Activated naive CD4-positive, alpha-beta T cell treated with anti-CD3 and anti-CD28 coated beads for 36 hours (primary cell): ENCODE data around the gene DPEP3. TPM values are rescaled to one million over a fixed set of nuclear protein-coding genes. Genes with fewer than 3 reads are reported as not detected.
"Not testable (repeated sequence)": the region's sequence is repeated elsewhere in the genome, so short reads cannot be mapped to it uniquely, and the experiment has no call there.

Source experiments
- CTCF ChIA-PET: fragments of 350-600 bp; sonication (Branson Sonifier 250); formaldehyde crosslinking; loops from one replicate; lab custom pipeline; 2021; ENCODE audit warnings: antibody characterized with exemption; lab: Charles Lee
- DNase-seq: peaks from one replicate; pipeline ENCODE4 v3.0.0-alpha.2; 2020
- H3K27ac Mint-ChIP-seq: one replicate; pipeline ENCODE4 v1.8.0; 2021; ENCODE audit warnings: mild to moderate bottlenecking, mixed read lengths
- H3K27me3 Mint-ChIP-seq: one replicate; pipeline ENCODE4 v1.8.0; 2021; ENCODE audit warnings: low read depth, mixed read lengths
- H3K36me3 Mint-ChIP-seq: one replicate; pipeline ENCODE4 v1.8.0; 2021; ENCODE audit warnings: low read depth, mixed read lengths
- H3K4me1 Mint-ChIP-seq: one replicate; pipeline ENCODE4 v1.8.0; 2021; ENCODE audit warnings: low read depth, mixed read lengths
- H3K4me3 Mint-ChIP-seq: one replicate; pipeline ENCODE4 v1.8.0; 2021; ENCODE audit warnings: mild to moderate bottlenecking, moderate library complexity, mixed read lengths
- H3K9me3 Mint-ChIP-seq: one replicate; pipeline ENCODE4 v1.8.0; 2021; ENCODE audit warnings: mixed read lengths
- intact Hi-C: fragments of 100-400 bp; cut with micrococcal nuclease; formaldehyde crosslinking; loops from one replicate; pipeline ENCODE4 v1.15.1; 2023
- total RNA-seq, 2 experiments: library from RNA; stranded (reverse); gene quantifications; one replicate each; pipeline ENCODE4 v1.2.3, GENCODE V29; 2021

DPEP3 gene
- total RNA-seq, 2 experiments from 2014 or later: 0.19 TPM; not detected in 1

DNA sequence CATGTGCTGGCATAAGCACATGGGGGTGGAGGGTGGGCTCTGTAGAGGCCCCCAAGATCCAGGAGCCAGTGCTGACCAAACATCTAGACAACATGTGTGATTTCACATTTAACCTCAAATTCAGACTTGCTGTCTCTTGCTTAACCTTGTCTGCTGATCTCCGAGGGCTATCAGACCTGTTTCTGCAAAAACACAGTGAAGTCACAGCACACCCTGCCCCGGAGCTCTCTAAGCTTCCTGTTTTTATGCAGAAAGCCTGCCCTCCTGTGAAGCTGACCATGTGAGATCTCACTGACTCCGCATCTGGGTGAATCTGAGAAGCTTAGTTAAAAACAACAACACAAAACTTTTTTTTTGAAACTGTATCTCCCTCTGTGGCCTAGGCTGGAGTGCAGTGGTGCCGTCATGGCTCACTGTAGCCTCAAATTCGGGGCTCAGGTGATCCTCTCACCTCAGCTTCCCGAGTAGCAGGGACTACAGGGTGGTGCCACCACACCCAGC, 25.5 kb upstream of the DPEP3 start:
- H3K4me3 Mint-ChIP-seq: peak overlapping the region; percentile 45
- H3K27ac Mint-ChIP-seq: peak overlapping the region; percentile 88
- no peaks in the 10 kb centered on the region for H3K9me3 Mint-ChIP-seq
- DNase-seq: peak; percentile 43
- CTCF ChIA-PET: interaction anchor here (0.5 to 1.9 kb wide), 10 partner anchors 8 to 317 kb away, joined by 3 to 7 read pairs (median 3); no protein-coding TSS in a partner anchor
- H3K36me3 Mint-ChIP-seq: no peaks in the 10 kb centered on the region
- no peaks in the 10 kb centered on the region for H3K27me3 Mint-ChIP-seq
- intact Hi-C loops: no loop called here
- H3K4me1 Mint-ChIP-seq: peaks cover 28% of the 10 kb centered on the region

DNA sequence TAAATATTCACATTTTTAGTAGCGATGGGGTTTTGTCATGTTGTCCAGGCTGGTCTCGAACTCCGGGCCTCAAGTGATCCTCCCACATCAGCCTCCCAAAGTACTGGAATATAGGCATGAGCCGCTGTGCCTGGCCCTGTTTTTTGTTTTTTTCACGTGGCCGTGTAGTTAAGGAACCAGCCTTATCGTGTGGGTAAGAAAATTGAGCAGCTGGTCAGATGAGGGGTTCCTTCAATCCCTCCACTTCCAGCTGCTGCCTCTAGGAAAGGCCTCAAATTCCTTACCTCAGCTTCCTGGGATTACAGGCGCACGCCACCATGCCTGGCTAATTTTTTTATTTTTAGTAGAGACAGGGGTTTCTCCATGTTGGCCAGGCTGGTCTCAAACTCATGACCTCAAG, 24.9 kb upstream of the DPEP3 start:
- H3K27me3 Mint-ChIP-seq: no peaks in the 10 kb centered on the region
- peak overlapping the region; percentile 88 for H3K27ac Mint-ChIP-seq
- H3K4me3 Mint-ChIP-seq: no peak overlapping the region
- no peak for DNase-seq
- intact Hi-C loops: no loop called here
- CTCF ChIA-PET: interaction anchor here (0.7 to 1.9 kb wide), 7 partner anchors 9 to 316 kb away, joined by 3 to 7 read pairs (median 3); no protein-coding TSS in a partner anchor
- H3K9me3 Mint-ChIP-seq: no peaks in the 10 kb centered on the region
- H3K36me3 Mint-ChIP-seq: no peaks in the 10 kb centered on the region
- peaks cover 33% of the 10 kb centered on the region for H3K4me1 Mint-ChIP-seq

DNA sequence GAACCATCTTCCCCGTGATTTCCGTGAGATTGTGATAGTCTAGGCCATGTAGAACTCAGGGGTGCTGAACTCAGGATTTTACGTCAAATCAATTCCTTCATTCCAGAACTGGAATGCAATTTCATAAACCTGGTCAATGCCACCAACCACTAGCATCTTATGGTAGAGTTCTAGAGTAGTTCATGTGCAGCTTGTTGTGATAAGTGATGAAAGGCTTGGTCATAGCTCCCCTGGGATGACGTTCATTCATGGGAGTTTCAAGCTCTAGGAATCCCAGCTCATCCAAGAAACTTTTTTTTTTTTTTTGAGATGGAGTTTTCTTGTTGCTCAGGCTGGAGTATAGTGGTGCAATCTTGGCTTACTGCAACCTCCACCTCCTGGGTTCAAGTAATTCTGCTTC, 22.7 kb upstream of the DPEP3 start:
- H3K27ac Mint-ChIP-seq: no peak overlapping the region
- H3K4me1 Mint-ChIP-seq: peaks cover 47% of the 10 kb centered on the region
- intact Hi-C loops: no loop called here
- H3K9me3 Mint-ChIP-seq: no peaks in the 10 kb centered on the region
- H3K27me3 Mint-ChIP-seq: no peaks in the 10 kb centered on the region
- no peak for DNase-seq
- CTCF ChIA-PET: interaction anchor here (0.9 to 1.6 kb wide), 2 partner anchors 19 to 38 kb away, joined by 3 to 4 read pairs; no protein-coding TSS in a partner anchor
- H3K36me3 Mint-ChIP-seq: peaks cover 2% of the 10 kb centered on the region
- H3K4me3 Mint-ChIP-seq: no peak overlapping the region

GRCh38 chr16:68000450-68000849, 20.2 kb upstream of the DPEP3 start:
- Mint-ChIP-seq H3K4me1 (peaks cover 50% of the 10 kb centered on the region), H3K27me3 (no peaks in the 10 kb centered on the region), H3K36me3 (peaks cover 2% of the 10 kb centered on the region), H3K4me3 (peak overlapping the region; percentile 80), H3K9me3 (no peaks in the 10 kb centered on the region), H3K27ac (peak overlapping the region; percentile 94)
- DNase-seq: no peak
- CTCF ChIA-PET: interaction anchor here (1.2 to 1.6 kb wide), 3 partner anchors 16 to 41 kb away, joined by 3 to 7 read pairs (median 4); no protein-coding TSS in a partner anchor
- intact Hi-C loops: no loop called here

- H3K4me1 Mint-ChIP-seq: peaks cover 49% of the 10 kb centered on the region
- H3K4me3 Mint-ChIP-seq: peak overlapping the region; percentile 80
- peak; percentile 25 for DNase-seq
- peak overlapping the region; percentile 94 for H3K27ac Mint-ChIP-seq
- intact Hi-C loops: loop anchor here (1.0 to 2.0 kb wide), 2 partner anchors 32 to 85 kb away; partner anchors contain the start of genes NFATC3 and SLC12A4
- H3K27me3 Mint-ChIP-seq: no peaks in the 10 kb centered on the region
- peaks cover 2% of the 10 kb centered on the region for H3K36me3 Mint-ChIP-seq
- H3K9me3 Mint-ChIP-seq: no peaks in the 10 kb centered on the region
- CTCF ChIA-PET: interaction anchor here (1.2 to 1.6 kb wide), 3 partner anchors 15 to 41 kb away, joined by 3 to 7 read pairs (median 4); no protein-coding TSS in a partner anchor
These were observed 19.7 kb upstream of the DPEP3 start for GRCh38 chr16:67999985-68000384.

- H3K9me3 Mint-ChIP-seq, H3K36me3 Mint-ChIP-seq, H3K27me3 Mint-ChIP-seq: not testable (repeated sequence)
- CTCF ChIA-PET: interaction anchor here (0.6 to 1.7 kb wide), 4 partner anchors 12 to 189 kb away, joined by 3 to 12 read pairs (median 3); no protein-coding TSS in a partner anchor
- Mint-ChIP-seq H3K4me3 (peak within 1 kb of the TSS; percentile 80), H3K4me1 (peaks cover 49% of the 10 kb centered on the region), H3K27ac (peak within 1 kb of the TSS; percentile 94)
- intact Hi-C loops: loop anchor here (1.0 to 2.0 kb wide), 2 partner anchors 31 to 86 kb away; partner anchors contain the start of genes NFATC3 and SLC12A4
- DNase-seq: peak; percentile 78
These were observed 18.7 kb upstream of the DPEP3 start, which contains the start of gene DPEP2 for GRCh38 chr16:67998779-67999688. Gene DPEP2, minus strand, starts transcription at chr16:67999484. Its CDS starts 6,272 bp downstream, at chr16:67993212.

- CTCF ChIA-PET: interaction anchor here (0.5 to 1.7 kb wide), 5 partner anchors 11 to 194 kb away, joined by 3 to 12 read pairs (median 3); no protein-coding TSS in a partner anchor
- DNase-seq, H3K4me3 Mint-ChIP-seq, H3K9me3 Mint-ChIP-seq, H3K27me3 Mint-ChIP-seq, H3K36me3 Mint-ChIP-seq: not testable (repeated sequence)
- intact Hi-C loops: loop anchor here (2.0 kb wide), 1 partner anchor 86 kb away; the partner anchor contains the start of gene NFATC3
- H3K27ac Mint-ChIP-seq: peak overlapping the region; percentile 94
- peaks cover 55% of the 10 kb centered on the region for H3K4me1 Mint-ChIP-seq
These were observed 18.0 kb upstream of the DPEP3 start for GRCh38 chr16:67998231-67998778.

DNA sequence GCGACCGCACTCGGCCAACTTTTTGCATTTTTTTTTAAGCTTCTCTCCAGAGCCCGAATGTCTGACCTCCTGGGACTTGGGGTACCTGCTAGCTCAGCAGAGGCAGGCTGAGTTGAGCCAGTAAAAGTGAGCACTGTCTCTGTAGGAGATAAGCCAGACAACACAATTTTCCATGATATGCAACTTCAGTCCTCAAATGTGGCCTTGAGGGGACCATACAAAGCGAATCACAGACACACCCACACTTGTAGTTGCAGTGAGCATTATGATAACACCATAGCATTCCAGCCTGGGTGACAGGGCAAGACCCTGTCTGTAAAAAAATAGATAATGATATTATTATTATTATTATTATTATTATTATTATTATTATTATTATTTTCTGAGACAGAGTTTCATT, 16.4 kb upstream of the DPEP3 start:
- Mint-ChIP-seq H3K4me1 (peaks cover 64% of the 10 kb centered on the region), H3K27me3 (no peaks in the 10 kb centered on the region), H3K4me3 (no peak overlapping the region), H3K27ac (no peak overlapping the region), H3K36me3 (peaks cover 2% of the 10 kb centered on the region), H3K9me3 (no peaks in the 10 kb centered on the region)
- intact Hi-C loops: no loop called here
- DNase-seq: no peak
- CTCF ChIA-PET: interaction anchor here (0.6 to 1.2 kb wide), 2 partner anchors 13 to 1648 kb away, joined by 5 read pairs; no protein-coding TSS in a partner anchor

DNA sequence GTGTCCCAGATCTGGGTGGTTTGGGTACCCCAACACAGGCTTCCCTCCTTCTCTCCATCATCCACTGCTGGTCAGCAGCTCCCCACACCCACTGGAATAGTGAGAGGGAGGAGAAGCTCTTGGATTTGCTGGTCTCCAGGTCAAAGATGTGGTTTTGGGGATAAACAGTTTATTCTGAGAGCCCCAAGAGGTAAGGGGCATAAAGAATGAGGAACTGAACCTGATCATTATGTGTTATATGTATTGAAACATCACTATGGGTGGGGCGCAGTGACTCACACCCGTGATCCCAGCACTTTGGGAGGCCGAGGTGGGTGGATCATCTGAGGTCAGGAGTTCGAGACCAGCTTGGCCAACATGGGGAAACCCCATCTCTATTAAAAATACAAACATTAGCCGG, 15.1 kb upstream of the DPEP3 start:
- peak; percentile 35 for DNase-seq
- Mint-ChIP-seq H3K27me3 (no peaks in the 10 kb centered on the region), H3K4me3 (no peak overlapping the region), H3K4me1 (peaks cover 56% of the 10 kb centered on the region), H3K36me3 (peaks cover 2% of the 10 kb centered on the region), H3K9me3 (no peaks in the 10 kb centered on the region), H3K27ac (peak overlapping the region; percentile 65)
- CTCF ChIA-PET: interaction anchor here (1.0 to 2.4 kb wide), 3 partner anchors 10 to 45 kb away, joined by 3 to 21 read pairs (median 5); no protein-coding TSS in a partner anchor
- intact Hi-C loops: no loop called here

- DNase-seq, H3K9me3 Mint-ChIP-seq, intact Hi-C loops, H3K36me3 Mint-ChIP-seq, H3K27me3 Mint-ChIP-seq: not testable (repeated sequence)
- peaks cover 42% of the 10 kb centered on the region for H3K4me1 Mint-ChIP-seq
- H3K4me3 Mint-ChIP-seq: peak overlapping the region; percentile 80
- CTCF ChIA-PET: interaction anchor here (0.7 to 2.4 kb wide), 12 partner anchors 8 to 234 kb away, joined by 3 to 21 read pairs (median 4); no protein-coding TSS in a partner anchor
- peak overlapping the region; percentile 92 for H3K27ac Mint-ChIP-seq
These were observed 13.7 kb upstream of the DPEP3 start for GRCh38 chr16:67994040-67994408.

GRCh38 chr16:67993207-67994039, 13.1 kb upstream of the DPEP3 start:
- peak; percentile 83 for DNase-seq
- Mint-ChIP-seq H3K4me1 (peaks cover 37% of the 10 kb centered on the region), H3K9me3 (no peaks in the 10 kb centered on the region), H3K4me3 (peak overlapping the region; percentile 80), H3K36me3 (no peaks in the 10 kb centered on the region), H3K27ac (peak overlapping the region; percentile 92), H3K27me3 (no peaks in the 10 kb centered on the region)
- intact Hi-C loops: loop anchor here (1.0 to 2.0 kb wide), 6 partner anchors 25 to 236 kb away; partner anchors contain the start of genes DDX28, DUS2, PSMB10 and SLC12A4
- CTCF ChIA-PET: interaction anchor here (0.6 to 2.4 kb wide), 13 partner anchors 8 to 235 kb away, joined by 3 to 21 read pairs (median 4); no protein-coding TSS in a partner anchor
